AG10803 (cell line): Measurements from ENCODE around the gene PHLDA1.

ENCODE experiments used
- DNase-seq: peaks from one replicate; pipeline ENCODE4 v3.0.0; 2010; ENCODE audit warnings: low read depth
- H3K4me3 ChIP-seq: 2 replicates; pipeline ENCODE4 v1.5.1; 2011; ENCODE audit warnings: mild to moderate bottlenecking, low read length, control low read depth
- TF ChIP-seq, protein P1 (sequence below): conservative IDR thresholded peaks from 2 replicates; pipeline ENCODE4 v1.5.1; 2011; ENCODE audit warnings: mild to moderate bottlenecking, low read length, control low read depth, inconsistent platforms

PHLDA1 gene

DNA sequence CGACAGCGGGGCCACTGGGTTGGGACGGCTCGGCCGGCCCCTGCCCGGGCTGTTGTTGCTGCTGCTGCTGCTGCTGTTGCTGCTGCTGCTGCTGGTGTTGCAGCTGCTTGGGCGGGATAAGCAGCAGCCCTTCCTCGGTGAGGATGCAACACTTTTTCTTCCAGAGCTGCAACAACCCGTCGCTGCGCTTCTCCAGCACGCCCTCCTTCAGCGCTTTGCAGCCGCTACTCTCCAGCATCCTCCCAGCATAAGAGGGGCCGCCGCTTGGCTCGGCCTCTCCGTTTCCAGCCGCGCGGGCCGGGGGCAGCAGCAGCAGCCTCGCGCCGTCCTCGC is 529 bp downstream of the PHLDA1 start:
- TF ChIP-seq, protein P1, sequence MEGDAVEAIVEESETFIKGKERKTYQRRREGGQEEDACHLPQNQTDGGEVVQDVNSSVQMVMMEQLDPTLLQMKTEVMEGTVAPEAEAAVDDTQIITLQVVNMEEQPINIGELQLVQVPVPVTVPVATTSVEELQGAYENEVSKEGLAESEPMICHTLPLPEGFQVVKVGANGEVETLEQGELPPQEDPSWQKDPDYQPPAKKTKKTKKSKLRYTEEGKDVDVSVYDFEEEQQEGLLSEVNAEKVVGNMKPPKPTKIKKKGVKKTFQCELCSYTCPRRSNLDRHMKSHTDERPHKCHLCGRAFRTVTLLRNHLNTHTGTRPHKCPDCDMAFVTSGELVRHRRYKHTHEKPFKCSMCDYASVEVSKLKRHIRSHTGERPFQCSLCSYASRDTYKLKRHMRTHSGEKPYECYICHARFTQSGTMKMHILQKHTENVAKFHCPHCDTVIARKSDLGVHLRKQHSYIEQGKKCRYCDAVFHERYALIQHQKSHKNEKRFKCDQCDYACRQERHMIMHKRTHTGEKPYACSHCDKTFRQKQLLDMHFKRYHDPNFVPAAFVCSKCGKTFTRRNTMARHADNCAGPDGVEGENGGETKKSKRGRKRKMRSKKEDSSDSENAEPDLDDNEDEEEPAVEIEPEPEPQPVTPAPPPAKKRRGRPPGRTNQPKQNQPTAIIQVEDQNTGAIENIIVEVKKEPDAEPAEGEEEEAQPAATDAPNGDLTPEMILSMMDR, result no peak
- DNase-seq, result no peak
- peak overlapping the region; percentile 95 for H3K4me3 ChIP-seq

DNA sequence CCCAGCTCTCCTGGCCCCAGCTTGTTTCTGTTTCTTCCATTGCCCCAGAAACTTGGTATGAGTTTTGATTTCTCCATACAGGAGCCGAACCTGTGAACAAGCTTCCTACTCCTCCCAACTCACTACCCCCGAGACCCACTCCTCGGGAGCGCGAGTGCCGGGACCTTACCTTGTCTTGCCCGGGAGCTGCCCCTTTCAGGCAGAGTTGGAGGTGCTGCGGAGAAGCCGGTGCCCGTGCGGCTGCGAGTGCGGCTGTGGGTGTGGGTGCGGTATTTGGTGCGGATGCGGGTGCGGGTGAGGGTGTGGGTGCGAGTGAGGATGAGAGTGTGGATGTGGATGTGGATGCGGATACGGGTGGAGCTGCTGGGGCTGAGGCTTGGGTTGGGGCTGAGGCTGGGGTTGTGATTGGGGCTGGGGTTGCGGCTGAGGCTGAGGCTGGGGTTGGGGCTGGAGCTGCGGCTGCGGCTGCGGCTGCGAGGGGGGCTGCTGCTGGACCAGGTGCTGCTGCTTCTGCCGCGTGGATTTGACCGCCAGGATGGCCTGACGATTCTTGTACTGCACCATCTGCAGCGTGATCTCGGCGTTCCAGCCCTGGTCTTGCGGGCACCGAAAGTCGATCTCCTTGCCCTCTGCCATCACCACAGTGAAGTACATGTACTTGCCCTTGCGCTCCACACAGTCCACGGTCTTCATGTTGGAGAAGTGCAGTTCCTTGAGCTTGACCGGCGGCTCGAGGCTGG is 1.1 kb downstream of the PHLDA1 start:
- H3K4me3 ChIP-seq, result peak overlapping the region; percentile 95
- TF ChIP-seq, protein P1, result no peak
- peak; percentile 66 for DNase-seq

DNA sequence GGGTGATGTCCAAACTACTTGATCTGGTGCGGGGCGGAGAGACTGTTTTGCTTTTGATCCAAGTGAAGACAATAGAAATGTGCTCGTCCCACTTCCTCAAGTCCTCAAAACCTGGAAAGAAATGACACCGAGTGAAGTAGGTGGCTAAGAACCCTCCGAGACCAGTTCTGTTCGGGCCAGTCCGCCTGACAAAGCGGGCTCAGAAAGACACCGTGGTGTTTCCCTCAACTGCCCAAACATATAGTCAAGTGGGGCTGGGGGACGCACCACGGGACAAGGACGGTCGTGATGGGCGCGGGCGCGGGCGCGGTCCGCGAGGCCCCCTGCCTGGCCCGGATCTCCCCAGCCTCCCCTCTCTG is 1.6 kb downstream of the PHLDA1 start:
- DNase-seq, result peak; percentile 58
- peak overlapping the region; percentile 95 for H3K4me3 ChIP-seq
- TF ChIP-seq, protein P1, result no peak

DNA sequence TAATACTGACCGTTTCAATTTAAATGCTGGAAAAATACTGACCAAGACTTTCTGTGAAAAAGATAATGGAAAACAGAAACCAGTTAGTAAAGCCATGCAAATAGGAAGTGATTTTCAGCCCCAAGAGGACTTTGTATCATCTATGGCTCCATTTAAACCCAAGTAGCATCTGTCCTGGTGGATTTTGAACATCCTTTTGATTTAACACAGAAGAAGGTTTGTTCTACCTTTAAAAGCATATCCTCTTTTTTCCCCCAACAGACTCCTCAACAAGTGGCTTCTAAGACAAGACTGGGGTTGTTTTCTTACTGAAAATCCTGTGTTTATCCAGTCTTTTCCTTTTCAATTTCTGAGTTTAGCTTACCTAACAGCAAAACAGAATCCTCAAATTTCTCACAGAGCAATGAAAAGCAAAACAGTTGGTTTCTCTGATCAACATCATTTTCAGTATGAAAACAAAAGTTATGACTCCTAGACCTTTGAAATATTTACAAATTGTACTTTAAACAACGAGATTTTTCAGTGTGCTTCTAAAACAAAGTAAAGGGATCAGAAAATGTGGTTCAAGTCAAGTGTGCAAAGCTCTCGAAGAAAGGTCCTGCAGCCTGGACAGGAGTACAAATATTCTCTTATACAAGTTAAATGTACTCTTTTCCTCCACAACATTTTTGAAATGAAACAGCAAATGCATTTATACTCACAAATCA is 2.9 kb downstream of the PHLDA1 start:
- DNase-seq, result peak; percentile 18
- peak overlapping the region; percentile 95 for H3K4me3 ChIP-seq
- TF ChIP-seq, protein P1, result no peak

DNA sequence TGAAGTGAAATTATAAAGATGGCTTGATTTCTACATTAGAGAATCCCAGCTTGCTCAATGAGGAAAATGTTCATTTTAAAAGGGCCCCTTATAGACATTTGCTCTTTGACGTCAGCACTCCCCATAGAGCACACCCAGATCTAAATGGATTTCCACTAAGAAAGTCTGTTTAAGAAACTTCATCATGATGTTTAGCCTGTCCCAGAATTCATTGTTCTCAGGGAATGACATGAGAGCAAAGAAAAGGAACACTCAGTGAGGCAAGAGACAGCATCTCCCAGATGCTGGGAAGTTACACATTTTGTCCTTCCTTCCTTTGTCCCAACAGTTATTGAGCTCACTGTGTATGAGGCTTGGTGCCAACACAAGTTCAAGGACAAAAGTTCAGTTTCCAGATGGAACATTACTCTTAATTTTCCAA is 4.9 kb downstream of the PHLDA1 start:
- peak; percentile 38 for DNase-seq
- TF ChIP-seq, protein P1, result no peak
- H3K4me3 ChIP-seq, result no peak overlapping the region

DNA sequence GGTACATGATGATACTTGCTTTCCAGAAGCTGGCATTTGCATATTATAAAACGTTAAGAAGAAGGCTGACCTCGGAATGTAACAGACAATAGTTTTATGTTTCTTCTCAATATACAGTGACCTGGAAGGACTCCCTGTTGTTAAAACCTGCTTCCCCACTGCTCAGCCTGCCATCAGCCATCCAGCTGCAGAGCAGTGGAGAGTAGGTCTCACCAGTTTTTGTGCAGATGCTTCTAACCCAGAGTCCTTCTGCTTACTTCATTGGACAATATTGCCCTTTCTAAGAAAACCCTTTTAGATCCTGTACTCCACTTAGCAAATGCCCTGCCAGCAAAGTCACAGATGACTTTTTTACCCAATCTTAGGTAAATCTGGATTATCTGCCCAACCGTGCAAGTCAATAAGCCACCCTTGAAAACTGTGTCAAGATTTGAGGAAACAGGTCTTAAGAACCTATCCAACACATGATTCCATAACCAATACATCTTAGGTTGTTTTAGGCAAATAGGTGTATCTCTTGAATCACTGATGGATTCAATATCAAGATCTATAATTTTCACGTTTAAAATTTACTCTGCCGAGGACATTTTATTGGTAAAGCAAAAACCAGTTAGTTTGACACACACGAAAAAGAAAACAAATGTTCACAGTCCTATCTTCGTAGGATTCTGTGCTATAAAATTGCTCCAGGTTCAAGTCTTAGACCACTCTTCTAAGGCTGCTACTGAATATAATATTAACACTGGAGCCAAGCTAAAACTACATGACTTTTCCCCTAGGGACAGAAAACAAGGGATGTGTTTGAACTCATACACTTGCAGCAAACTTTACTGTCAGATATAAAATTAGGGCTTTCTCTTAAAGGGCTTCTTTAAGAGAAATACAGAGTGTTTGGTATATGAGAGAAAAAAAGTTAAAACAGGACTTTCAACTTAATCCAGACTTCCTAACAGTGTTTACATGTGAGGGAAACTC is 5.7 kb downstream of the PHLDA1 start:
- H3K4me3 ChIP-seq, result no peak overlapping the region
- DNase-seq, result peak; percentile 25
- TF ChIP-seq, protein P1, result no peak
